ENCODE measurements around the gene IL2RA. TPM values are rescaled to one million over a fixed set of nuclear protein-coding genes. Genes with fewer than 3 reads are reported as not detected.
A peak's percentile ranks its signal among the peaks of the same experiment; 100 is the strongest.
"Not testable (repeated sequence)": the region's sequence is repeated elsewhere in the genome, so short reads cannot be mapped to it uniquely, and the experiment has no call there.

Gene IL2RA
- total RNA-seq, 1 experiment from 2014 or later = not detected

DNA sequence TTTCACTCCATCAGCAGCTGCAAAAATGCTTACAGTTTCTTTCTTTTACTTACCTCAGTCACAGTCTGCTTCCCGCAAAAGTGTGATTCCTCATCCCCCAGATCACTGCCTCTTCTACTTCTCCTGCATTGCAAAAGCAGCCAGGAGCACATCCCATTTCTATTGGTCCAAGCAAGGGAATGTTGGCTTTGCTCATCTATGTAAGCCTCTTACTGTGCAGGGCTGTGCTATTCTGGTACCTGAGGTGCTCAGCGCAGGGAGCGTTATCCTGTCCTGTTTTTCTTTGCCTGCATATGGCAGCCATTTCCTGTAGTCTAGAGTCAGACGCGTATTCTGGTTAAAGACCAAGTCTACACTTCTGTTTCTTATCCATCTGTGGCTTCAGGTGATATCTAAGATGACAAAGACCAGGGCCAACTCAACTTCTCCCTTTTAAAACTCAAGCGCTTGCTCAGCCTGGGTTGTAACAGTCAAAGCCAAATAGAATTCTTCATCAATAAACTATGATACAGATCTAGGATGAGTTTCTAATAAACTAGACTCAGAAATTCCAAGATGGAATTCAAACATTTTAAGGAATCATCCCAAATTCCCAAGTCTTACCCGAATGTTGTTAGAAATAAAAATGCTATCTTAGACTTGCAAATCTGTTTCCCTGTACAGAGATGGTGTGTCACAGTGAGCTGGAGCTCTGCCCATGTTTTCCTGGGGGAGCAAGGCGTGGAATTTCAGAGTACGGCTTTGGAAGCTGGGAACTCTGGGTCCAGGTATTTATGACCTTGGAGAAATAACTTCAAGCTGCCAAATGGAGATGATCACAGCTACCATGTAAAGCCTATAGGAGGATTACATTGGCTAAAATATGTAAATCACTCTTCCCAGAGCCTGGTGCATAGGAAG, 20.6 kb upstream of the IL2RA start:
- no peak for DNase-seq (ENCODE audit: low read depth)

DNA sequence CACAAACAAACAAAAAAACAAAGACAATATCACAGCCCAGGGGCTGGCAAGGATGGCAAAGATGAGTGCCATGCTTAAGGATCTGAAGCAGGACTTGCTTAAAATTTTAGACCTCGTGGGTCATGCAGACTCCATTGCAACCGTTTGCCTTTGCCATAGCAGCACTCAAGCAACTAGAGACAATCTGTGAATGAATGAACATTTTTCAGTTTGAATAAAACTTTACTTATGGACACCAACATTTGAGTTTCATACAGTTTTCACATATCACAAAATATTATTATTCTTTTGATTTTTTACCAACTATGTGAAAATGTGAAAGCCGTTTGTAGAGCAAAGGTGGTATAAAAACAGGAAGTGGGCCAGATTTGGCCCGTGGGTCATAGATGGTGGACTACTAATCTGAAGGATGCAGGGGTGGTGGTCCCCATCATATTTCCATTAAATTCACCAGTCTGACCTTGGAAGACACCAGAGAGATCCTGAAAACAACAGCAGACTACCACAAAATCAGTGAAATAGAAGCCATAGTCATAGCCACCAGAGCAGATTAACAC, 18.3 kb upstream of the IL2RA start:
- DNase-seq (ENCODE audit: low read depth) = no peak

DNA sequence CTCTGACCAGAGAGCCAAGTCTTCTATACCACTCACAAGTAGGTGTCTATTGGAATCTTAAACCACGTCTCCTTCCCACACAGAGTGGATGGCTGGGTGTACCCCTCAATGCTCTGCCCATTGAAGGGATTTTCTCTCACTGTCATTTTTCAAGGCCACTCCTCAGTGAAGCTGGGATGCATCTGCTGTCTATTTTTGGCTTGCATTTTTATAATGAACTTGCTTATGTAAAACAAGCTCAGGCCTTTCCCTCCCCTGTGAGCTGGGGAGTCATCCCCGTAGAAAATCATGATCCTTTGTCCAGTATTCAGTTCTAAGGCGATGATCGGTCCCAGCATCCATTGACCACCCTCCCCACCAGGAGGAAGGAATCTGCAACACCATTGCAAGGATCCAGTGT, 16.9 kb upstream of the IL2RA start:
- DNase-seq (ENCODE audit: low read depth) = no peak

DNA sequence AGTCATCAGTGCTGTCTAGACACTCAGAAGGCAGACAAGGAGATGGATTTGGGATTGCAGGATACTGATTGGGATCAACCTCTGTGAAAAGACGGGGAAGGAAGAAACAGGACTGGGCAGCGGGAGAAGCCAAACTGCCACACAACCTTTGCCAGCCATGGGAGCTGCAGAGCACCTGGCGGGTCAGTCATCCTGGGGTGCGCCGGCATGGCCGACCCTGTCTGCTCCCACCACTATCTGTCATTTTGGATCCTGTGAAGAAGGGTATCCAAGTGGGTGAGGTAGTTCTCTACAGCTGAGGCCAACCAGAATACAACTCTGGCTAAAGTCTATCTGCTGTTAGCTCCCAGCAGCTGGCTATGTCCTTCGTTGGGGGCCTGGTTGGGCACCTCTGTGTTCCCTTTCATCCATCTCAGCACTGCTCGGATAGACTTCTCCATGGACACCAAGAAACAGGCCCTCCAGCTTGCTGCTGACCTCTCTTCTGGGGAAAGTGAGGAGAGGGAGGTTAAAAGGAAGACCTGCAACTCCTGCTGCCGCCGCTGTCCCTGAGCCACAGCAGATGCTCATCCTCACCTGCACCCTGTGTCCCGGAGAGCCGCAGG, 15.0 kb upstream of the IL2RA start:
- DNase-seq (ENCODE audit: low read depth) = no peak

DNA sequence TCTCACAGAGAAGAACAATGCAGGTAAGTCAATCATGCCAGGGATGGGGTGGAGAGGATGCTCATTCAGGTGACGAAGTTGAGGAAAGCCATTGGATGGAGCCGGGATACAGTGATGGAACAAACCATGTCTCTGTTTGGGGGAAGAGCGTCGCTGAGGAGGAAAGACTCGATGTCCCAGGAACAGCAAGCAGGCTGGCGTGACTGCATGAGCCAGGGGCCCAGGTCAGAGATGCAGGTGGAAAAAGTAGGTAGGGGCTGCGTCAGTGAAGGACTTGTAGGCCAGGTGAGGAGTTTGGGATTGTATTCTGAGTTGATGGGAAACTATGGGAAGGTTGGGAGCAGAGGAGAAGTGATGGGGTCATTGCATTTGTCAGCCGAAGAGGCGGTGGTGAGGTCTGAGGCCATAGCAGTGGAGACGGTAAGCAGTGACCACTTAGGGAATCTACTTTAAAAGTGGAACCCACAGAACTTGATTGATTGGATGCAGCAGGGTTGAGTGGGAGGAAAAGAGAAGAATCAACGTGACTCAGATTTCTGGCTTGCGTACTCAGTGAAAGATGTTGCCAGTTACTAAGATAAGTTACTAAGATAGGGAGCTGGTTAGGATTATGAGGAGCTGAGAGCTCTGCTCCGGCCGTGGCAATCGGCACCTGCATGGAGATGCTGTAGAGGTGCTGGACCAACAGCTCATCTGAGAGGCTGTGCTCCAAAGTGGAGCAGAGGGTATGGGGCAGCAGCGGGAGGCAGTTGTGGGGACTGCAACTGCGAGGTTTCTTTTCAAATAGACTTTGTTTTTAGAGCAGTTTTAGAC, 12.5 kb upstream of the IL2RA start:
- peak; percentile 72 for DNase-seq (ENCODE audit: low read depth)

DNA sequence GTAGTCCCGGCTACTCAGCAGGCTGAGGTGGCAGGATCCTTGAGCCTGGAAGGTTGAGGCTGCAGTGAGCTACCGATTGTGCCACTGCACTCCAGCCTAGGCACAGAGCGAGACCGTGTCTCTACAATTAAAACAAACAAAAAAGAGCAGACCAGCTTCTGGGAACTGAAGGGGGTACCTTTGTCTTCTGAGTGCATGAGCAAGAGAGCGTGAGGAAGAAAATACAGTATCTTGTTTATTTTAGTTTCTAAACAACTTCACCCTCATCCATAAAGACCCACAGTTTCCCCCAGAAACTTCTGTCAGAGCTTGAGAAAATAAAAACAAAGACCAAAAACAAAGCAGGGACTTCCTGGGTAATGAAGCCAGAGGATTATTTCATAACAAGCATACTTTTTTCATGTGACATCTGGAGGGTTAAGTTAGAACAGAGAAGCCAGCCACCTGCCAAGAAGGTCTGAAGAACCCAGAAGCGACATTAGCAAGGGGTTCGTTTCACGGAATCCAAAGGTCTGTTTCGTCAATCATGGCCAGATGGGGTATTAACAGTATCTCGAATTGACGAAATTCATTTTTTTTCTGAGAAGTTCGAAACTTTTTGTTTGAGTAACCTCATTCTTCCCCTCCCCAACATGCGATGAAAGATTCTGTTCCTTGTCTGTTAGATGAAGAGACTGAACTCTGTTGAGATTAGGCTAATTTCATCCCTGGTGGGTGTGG, 10.2 kb upstream of the IL2RA start:
- DNase-seq (ENCODE audit: low read depth) = no peak

DNA sequence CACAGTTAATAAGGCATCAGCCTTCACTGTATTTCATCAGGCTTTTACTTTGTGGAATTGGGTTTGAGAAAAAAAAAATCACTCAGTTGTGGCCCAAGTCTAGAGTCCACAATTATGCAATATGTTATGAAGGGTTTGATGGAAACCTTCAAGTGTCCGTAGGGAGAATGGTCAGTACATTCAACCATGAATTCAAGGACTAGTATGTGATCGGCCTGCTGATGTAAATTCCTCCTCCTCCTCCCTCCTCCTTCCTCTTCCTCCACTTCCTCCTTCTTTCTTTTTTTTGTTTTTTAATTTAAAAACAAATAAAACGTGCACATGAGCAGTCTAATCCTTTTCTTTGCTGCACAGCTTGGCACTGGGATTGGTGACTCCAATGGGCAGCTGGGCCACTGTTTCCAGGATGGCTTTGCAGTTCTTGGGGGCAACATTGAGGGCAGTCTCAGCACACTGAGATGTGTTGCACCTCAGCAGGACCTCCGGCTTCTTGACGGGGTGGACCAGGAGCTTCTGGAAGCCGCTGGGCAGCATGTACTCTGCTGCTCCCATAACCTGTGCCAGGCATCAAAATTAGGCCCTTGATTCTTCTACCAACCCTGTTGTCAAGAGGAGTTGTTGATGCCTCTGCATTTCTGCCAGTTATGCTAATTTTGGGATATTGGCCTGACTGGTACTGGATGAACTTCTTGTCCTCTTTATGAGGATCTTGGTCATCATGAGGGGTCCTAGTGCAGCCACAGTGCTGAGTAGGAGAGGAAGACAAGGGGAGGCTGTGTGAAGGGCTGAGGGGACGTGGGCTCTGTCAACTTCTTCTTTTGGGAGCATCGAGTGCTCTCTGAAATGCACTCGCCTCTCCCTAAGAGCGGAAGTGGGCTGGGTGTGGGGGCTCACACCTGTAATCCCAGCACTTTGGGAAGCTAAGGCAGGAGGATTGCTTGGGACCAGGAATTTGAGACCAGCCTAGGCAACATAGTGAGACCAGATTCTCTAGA, 9.3 kb upstream of the IL2RA start:
- no peak for DNase-seq (ENCODE audit: low read depth)

DNA sequence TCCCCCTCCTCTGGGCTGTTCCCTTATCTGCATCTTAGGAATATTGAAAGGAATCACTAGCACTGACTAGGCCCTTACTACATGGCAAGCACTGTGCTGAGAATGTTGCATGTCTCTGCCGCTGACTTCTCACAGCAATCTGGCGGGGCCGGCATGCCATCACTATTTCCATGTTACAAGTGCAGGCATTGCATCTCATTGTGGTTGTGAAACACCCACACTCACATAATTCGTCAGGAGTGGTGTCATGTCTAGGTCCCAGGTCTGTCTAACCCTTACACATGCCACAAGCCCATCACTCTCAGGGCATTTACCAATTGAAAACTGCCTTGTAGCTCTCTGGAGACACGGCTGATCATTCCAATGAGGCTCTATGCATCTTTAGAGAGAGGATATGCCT, 8.5 kb upstream of the IL2RA start:
- no peak for DNase-seq (ENCODE audit: low read depth)

DNA sequence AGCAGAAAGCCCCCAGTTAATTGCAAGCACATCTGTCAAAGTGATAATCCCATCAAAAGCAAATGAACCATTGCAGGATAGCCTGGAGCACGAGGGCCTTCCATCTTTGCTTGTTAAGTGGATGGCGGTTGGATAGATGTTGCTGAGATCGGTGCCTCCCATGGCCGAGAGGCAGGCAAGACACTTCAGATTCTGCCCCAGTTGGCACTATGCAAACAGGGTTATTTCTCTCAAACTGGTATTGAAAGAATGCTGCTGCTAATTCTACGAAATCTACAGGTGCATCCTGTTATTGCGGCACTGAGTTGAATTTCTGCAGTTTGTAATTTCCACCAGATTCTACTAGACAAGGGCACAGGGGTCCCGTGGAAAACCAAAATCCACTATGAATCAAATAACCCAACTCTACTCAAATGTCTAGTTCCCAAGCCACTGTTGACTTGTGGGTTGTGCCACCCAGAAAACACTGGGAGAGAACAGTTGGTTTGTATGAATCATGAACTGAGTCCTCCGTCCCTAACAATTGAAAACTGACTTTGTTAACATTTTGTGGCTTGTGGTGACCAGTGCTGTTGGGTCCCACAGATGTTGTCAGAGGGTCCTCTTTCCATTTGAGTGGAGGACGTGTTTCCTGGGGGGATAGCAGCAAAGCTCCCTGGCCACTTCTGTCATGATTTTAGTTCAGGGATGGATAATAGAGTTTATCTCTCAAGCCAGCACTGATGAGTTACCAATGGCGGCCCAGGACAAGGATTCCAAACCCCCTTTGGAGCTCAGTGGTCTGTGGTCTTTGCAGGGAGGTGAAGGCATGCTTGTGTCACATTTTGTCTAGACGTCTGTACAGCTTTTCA, 7.1 kb upstream of the IL2RA start:
- no peak for DNase-seq (ENCODE audit: low read depth)

DNA sequence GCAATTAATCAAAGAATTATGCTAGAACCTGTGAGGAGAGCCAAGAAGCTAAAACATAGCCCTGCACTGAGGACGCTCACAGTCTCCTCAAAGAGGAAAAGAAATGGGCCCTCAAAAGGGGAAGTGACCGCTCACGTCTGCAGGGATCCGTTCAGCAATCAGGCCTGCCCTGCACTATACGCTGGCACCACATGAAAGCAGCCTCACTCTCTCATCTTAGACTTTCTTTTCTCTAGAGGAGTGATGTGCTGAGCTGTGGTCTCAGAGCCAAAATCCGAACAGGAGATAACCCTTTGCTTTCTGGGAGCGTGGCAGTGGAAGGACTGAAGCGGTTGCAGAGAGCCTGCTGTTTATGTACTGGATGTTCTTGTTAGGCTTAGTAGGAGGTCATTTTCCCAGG, 6.3 kb upstream of the IL2RA start:
- DNase-seq (ENCODE audit: low read depth) = no peak

DNA sequence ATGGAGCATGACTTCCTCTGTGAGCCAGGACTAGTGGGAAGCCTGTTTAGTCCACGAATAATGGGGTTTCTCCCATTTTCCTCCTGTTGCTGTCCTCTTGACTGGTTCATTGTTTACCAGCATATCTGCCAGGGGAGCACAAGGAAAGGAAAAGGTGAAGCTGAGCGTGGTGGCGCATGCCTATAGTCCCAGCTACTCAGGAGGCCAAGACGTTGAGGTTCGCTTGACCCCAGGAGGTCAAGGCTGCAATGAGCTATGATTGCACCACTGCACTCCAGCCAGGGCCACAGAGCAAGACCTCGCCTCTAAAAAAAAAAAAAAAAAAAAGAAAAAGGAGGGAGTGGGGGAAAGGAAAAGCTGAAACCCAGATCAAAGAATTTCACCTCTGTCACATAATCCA, 5.8 kb upstream of the IL2RA start:
- DNase-seq (ENCODE audit: low read depth) = no peak

DNA sequence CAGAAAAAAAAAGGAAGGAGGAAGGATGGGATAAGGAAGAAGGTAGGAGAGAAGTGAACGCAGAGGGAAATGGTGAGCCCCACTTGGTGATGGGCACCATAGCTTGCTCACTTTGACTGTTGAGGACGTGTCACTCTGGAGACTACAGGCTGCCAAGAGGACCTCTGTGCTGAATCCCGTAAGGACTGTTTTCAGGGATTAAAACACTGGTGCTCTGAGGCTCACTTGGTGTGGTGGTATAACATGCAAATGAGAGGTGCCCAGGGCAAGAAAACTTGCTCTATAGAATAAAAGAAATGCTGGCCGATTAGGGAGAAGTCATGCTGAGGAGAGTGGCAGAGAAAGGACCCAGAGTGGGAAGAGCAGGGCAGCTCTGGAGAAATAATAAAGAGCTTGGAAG, 5.3 kb upstream of the IL2RA start:
- no peak for DNase-seq (ENCODE audit: low read depth)

DNA sequence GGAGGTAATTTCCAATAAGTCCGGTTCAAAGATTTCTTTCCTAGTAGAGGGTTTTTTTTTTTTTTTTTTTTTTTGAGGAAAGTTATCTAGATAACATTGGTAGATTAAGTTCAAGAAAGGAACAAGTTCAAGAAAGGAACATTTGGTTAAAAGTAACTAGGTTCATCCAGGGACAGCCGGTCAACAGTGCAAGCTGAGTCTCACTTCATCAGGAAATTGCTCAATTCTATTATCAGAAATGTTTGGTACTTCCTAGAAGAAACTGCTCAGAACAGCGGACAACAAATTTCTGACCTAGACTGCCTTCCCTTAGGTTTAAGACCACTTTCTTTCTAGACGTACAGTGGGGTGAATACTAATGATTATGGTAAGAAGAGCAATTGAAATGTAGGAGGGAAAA, 3.7 kb upstream of the IL2RA start:
- no peak for DNase-seq (ENCODE audit: low read depth)

DNA sequence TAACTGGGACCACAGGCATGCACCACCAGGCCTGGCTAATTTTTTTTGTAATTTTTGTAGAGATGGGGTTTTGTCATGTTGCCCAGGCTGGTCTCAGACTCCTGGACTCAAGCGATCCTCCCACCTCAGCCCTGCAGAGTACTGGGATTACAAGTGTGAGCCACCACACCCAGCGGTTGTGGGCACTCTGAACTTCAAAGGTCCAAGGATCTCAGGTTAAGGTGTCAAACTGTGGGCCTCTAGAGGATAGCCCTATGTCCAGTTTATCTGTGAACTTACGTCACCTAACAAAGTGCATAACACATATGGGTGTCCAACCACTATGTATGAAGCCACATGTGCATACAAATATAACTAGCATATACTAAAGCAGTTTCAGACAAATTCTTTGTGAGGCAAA, 3.2 kb upstream of the IL2RA start:
- DNase-seq (ENCODE audit: low read depth) = no peak

DNA sequence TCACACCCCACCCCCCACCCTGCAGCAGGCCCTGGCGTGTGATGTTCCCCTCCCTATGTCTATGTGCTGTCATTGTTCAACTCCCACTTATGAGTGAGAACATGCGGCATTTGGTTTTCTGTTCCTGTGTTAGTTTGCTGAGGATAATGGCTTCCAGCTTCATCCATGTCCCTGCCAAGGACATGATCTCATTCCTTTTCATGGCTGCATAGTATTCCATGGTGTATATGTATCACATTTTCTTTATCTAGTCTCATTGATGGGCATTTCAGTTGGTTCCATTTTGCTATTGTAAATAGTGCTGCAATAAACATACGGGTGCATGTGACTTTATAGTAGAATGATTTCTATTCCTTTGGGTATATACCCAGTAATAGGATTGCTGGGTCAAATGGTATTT, 2.6 kb upstream of the IL2RA start:
- not testable (repeated sequence) for DNase-seq (ENCODE audit: low read depth)

DNA sequence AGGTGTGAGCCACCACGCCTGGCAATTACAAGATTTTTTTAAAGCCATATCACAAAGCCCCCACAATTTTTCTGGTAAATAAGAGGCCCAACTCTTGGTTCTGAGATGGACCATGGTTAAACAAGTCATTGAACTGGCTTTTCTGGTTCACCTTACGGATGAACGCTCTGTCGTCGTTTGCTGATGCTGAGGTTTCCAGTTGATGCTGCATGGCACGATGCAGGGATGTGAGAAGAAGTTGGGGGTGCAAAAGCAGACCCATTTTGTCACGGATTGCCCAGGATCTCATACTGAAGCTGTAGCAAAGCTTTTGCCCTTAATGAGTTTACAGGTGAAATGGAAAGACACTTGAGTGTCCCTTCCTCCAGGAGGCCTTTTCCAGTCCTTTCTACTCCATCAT, 2.0 kb upstream of the IL2RA start:
- no peak for DNase-seq (ENCODE audit: low read depth)

DNA sequence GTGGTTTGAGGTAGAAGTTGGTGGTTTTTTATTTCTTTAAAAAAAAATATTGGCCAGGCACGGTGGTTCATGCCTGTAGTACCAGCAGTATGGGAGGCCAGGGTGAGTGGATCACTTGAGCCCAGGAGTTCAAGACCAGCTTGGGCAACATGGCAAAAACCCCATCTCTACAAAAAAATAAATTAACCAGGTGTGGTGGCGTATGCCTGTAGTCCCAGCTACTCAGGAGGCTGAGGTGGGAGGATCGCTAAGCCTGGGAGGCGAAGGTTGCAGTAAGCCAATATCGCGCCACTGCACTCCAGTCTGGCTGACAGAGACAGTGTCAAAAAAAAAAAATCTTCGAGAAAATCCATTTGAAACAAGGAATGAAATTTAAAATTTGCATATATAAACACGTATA, 1.1 kb downstream of the IL2RA start:
- no peak for DNase-seq (ENCODE audit: low read depth)

DNA sequence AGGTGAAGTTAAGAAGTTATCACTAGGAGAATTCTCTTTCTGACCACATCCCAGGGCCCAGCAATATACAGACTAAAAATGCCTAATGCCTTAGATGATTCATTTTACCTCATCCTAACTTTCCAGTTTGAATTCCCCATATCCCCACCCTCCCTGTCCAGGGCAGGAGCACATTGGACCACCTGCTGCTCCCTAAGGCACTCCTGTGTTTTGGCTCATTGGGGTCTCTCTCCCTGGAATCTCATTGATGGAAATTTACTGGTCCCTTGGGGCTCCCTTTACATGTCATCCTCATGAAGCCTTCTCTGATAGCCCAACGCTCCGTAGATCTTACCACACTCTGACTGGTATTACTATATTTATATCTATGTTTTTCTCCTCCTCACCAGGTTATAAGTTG, 2.7 kb downstream of the IL2RA start:
- DNase-seq (ENCODE audit: low read depth) = no peak

DNA sequence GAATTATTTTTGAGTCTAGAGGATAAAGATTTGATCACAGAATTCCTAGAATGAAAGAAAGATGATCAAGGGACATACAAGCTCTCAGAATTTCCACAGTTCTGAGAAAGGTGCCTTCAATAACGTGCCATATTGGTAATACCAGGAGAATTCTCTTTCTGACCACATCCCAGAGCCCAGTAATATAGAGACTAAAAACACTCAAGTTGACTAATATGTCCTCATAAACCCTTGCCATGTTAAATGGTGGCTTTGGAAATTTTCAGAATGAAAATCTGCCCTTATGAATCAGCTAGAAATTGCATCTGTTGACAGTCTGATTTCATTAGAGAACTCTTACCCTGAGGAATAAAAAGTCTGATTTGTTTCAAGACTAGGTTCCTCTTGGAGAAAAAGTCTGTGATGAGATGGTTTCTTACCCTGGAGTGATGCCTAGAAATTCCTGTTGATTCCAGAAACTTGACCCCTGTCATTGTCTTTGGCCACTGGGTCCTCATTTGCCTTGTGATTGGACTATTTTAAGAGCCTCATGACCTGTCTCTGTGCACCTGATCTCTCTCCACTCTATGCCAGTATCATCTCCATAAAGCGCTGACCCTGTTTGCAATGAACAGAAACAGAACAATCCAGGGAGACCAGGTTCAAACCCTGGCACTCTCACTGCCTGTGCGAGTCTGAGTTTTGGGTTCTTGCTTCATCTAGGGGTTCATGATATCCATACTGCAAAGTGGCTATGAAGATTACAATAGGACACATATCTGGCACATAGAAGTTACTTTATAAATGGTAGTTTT, 3.3 kb downstream of the IL2RA start:
- no peak for DNase-seq (ENCODE audit: low read depth)
